ENCODE data around the gene SLC39A2. TPM values are rescaled to one million over a fixed set of nuclear protein-coding genes. Genes with fewer than 3 reads are reported as not detected.
A peak's percentile ranks its signal among the peaks of the same experiment; 100 is the strongest.

Gene SLC39A2
- polyA plus RNA-seq, 1 of the 3 experiments (the other 2 are of a cell fraction), result not detected

DNA sequence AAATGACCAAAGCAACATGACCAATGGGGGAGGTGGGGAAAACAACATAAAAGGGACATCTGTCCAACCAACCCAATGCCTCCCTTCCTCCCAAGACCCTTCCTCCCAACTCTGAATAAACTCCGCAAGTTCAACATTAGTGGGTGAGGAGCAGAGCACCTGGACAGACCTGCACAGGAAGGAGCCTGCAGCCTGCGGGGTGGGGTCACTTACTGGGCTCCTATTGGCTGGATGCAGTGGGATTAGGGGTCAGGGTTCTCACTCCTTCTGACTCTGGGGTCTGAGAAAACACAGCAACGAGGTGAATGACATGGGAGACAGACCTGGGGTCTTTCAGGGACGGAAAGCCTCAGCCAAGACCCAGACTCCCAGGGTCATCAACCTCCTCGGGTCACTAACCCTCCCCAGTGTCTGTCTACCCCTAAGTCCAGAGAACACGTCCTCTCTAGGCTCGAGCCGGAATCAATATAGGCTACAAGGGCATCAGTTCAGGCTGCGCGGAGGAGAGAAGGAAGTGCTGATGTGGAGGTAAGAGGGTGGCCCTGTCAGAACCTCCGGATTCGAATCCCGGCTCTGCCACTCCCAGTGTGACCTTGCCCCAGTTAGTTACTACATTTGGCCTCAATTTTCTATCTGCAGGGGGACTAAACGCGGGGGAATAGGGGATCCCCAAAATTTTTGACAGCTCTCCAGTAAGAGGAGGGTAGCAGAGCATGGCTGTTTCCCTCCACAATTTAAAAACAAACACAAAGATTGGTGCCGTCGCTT lies 24.9 kb downstream of the SLC39A2 start:
- Histone ChIP-seq H3K27ac (ENCODE audit: low read depth in 2 of 2, low read length in 1 of 2) (no peak overlapping the region), H2AFZ (ENCODE audit: low read depth) (peak overlapping the region; percentile 91), H3K4me2 (peak overlapping the region; percentile 89), H3K9ac (no peak overlapping the region), H3K4me1 (ENCODE audit: control insufficient read depth in 1 of 2, insufficient read depth in 2 of 2, low read depth in 1 of 2, low read length in 1 of 2) (peaks cover 0 to 10% of the 10 kb centered on the region in 2 experiments; a peak in 1 of 4 replicates), H3K79me2 (ENCODE audit: insufficient read depth) (no peaks in the 10 kb centered on the region), H3K36me3 (replicated peaks in 1 of 2; ENCODE audit: control insufficient read depth in 1 of 2, insufficient read depth in 2 of 2, low read length in 1 of 2) (no peaks in the 10 kb centered on the region), H3F3A (replicated peaks; ENCODE audit: insufficient read depth) (no peaks in the 10 kb centered on the region), H3K27me3 (ENCODE audit: insufficient read depth) (no peaks in the 10 kb centered on the region), H3K9me3 (no peaks in the 10 kb centered on the region), H3K4me3 (ENCODE audit: low read depth in 2 of 2, low read length in 1 of 2) (peak overlapping the region; percentile 56 to 68; a peak in 3 of 4 replicates), H3K9me2 (no peaks in the 10 kb centered on the region), H4K20me1 (ENCODE audit: insufficient read depth) (no peaks in the 10 kb centered on the region)
- CTCF ChIA-PET, result interaction anchor here (1.0 to 18.2 kb wide), 6 partner anchors 9 to 77 kb away, joined by 3 to 555 read pairs (median 21); partner anchors contain the start of genes RNASE7, TMEM253 and ZNF219
- POLR2A ChIA-PET, result interaction anchor here (2.1 kb wide), 1 partner anchor 8 kb away, joined by 11 read pairs; no protein-coding TSS in a partner anchor
- TF ChIP-seq, protein P1, sequence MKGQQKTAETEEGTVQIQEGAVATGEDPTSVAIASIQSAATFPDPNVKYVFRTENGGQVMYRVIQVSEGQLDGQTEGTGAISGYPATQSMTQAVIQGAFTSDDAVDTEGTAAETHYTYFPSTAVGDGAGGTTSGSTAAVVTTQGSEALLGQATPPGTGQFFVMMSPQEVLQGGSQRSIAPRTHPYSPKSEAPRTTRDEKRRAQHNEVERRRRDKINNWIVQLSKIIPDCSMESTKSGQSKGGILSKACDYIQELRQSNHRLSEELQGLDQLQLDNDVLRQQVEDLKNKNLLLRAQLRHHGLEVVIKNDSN (IDR thresholded peaks at IDR 0.05; ENCODE audit: borderline replicate concordance, low read depth), result no peak
- TF ChIP-seq, protein P2, sequence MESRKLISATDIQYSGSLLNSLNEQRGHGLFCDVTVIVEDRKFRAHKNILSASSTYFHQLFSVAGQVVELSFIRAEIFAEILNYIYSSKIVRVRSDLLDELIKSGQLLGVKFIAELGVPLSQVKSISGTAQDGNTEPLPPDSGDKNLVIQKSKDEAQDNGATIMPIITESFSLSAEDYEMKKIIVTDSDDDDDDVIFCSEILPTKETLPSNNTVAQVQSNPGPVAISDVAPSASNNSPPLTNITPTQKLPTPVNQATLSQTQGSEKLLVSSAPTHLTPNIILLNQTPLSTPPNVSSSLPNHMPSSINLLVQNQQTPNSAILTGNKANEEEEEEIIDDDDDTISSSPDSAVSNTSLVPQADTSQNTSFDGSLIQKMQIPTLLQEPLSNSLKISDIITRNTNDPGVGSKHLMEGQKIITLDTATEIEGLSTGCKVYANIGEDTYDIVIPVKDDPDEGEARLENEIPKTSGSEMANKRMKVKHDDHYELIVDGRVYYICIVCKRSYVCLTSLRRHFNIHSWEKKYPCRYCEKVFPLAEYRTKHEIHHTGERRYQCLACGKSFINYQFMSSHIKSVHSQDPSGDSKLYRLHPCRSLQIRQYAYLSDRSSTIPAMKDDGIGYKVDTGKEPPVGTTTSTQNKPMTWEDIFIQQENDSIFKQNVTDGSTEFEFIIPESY (IDR thresholded peaks at IDR 0.05; ENCODE audit: borderline replicate concordance, low read depth), result no peak
- TF ChIP-seq, protein P3, sequence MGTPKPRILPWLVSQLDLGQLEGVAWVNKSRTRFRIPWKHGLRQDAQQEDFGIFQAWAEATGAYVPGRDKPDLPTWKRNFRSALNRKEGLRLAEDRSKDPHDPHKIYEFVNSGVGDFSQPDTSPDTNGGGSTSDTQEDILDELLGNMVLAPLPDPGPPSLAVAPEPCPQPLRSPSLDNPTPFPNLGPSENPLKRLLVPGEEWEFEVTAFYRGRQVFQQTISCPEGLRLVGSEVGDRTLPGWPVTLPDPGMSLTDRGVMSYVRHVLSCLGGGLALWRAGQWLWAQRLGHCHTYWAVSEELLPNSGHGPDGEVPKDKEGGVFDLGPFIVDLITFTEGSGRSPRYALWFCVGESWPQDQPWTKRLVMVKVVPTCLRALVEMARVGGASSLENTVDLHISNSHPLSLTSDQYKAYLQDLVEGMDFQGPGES (IDR thresholded peaks at IDR 0.05; ENCODE audit: low read depth, low read length), result no peak
- DNase-seq, result no peak
- WGBS (ENCODE audit: low lambda C conversion rate), result 82% methylated on average over 17 of the region's 17 CpGs

DNA sequence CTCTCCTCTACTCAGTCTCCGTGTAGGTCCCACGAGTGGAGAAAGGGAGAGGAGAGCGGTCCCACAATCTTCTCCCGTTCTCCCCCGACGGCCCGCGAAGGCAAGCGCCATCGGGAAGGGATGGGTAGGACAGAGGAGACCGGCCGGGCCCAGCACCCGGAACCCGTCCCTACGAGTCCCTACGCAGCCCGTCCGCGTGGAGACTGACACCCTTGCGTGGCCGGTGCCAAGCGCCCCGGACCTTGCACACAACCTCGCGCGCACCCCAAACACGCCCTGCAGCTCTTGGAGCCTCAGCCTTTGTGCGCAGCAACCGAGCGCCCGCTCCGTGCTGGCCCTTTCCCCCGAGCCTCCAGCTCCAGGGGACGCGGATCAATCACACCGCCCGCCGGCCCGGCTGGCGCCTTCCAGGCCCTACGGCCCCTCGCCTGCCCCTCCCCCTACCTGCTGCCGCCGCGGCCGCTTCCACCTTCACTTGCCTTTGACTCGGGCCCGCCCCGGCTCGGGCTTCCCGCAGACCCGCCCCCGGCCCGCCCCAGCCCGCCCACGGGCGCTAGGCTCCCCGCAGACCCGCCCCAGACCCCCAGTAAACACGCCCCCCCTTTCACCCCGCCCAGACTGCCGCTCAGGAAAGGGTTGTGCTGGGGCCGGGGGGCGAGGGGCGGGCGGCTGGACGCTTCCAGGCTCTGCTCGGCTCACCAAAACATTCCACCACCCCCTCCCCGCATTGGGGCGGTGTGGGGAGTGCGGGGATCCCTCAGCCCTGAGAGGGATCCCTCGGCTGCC lies 25.7 kb downstream of the SLC39A2 start, which contains the start of gene NDRG2:
Gene NDRG2, minus strand, starts transcription at position 477 of the 786 bp plus-strand sequence. CDS start 1,746 bp downstream, outside the sequence.
- Histone ChIP-seq H3K4me2 (peak within 1 kb of the TSS; percentile 89), H2AFZ (ENCODE audit: low read depth) (peak within 1 kb of the TSS; percentile 91), H3K79me2 (ENCODE audit: insufficient read depth) (no peaks in the 10 kb centered on the region), H3K4me3 (ENCODE audit: low read depth in 2 of 2, low read length in 1 of 2) (peak within 1 kb of the TSS; percentile 56 to 68), H3K4me1 (ENCODE audit: control insufficient read depth in 1 of 2, insufficient read depth in 2 of 2, low read depth in 1 of 2, low read length in 1 of 2) (peaks cover 0 to 10% of the 10 kb centered on the region in 2 experiments; a peak in 1 of 4 replicates), H3K9me3 (no peaks in the 10 kb centered on the region), H4K20me1 (ENCODE audit: insufficient read depth) (no peaks in the 10 kb centered on the region), H3K36me3 (replicated peaks in 1 of 2; ENCODE audit: control insufficient read depth in 1 of 2, insufficient read depth in 2 of 2, low read length in 1 of 2) (no peaks in the 10 kb centered on the region), H3K27ac (ENCODE audit: low read depth in 2 of 2, low read length in 1 of 2) (peak within 1 kb of the TSS in 1 of 2 experiments; percentile 55; a peak in 1 of 4 replicates), H3K9me2 (no peaks in the 10 kb centered on the region), H3K27me3 (ENCODE audit: insufficient read depth) (peaks cover 4% of the 10 kb centered on the region; the same call in 1 of the 2 replicates), H3K9ac (peak within 1 kb of the TSS; percentile 31; the same call in 1 of the 2 replicates), H3F3A (replicated peaks; ENCODE audit: insufficient read depth) (no peaks in the 10 kb centered on the region)
- POLR2A ChIA-PET, result interaction anchor here (2.1 kb wide), 1 partner anchor 9 kb away, joined by 11 read pairs; no protein-coding TSS in a partner anchor
- CTCF ChIA-PET, result interaction anchor here (1.0 to 18.2 kb wide), 5 partner anchors 10 to 77 kb away, joined by 3 to 555 read pairs (median 36); partner anchors contain the start of genes RNASE7, TMEM253 and ZNF219
- WGBS (ENCODE audit: low lambda C conversion rate), result 9% methylated on average over 19 of the region's 72 CpGs
- TF ChIP-seq MXI1 (IDR thresholded peaks at IDR 0.05; ENCODE audit: low read depth, low read length), result 0 out of 2 replicates have a peak, but pooled peaks have one; percentile 15
- no peak for TF ChIP-seq PBX3 (IDR thresholded peaks at IDR 0.05)
- DNase-seq, result peak; percentile 95

Measured in SK-N-SH (cell line).